ENCODE results near the gene TCOF1.
A peak's percentile ranks its signal among the peaks of the same experiment; 100 is the strongest.

TCOF1 gene

DNA sequence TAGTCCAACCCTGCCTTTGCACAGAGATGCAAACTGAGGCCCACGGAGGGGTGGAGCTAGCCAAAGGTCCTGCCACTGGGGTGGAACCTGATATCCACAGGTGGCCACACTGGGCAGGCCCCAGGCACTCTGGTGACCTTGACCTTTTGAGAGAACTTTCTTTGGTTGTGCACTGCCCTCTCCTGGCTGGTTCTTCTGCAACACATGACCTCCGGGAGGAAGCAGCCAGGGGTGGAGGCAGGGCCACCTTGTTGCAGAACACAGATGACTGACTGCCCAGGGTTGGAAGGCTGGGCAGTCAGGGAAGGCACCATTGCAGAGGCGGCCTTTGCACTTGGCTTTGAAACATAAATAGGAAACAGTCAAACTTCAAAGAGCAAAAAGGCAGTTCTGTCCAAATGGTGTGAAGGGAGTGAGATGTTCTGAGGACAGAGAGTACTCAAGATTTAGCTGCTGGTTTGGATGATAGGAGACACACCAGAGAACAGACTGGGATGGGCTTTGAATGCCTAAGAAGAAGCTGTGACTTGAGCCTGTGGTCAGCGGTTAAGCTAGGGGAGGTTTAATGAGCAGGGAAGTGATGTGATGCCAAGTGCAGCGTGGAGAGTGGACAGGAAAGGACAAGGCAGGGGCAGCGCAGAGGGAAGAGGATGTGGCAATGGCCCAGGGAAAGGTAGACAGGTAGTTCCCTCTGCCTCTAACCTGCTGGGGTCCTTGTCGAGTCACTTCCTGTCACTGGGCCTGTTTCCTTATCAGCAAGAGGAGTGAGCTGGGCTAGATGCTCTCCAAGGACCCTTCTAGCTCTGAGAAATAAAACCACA is 6.8 kb upstream of the TCOF1 start:
- DNase-seq, result peak; percentile 55

- DNase-seq, result no peak
Observed at GRCh38 chr5:150352244-150353031, 5.1 kb upstream of the TCOF1 start.

DNA sequence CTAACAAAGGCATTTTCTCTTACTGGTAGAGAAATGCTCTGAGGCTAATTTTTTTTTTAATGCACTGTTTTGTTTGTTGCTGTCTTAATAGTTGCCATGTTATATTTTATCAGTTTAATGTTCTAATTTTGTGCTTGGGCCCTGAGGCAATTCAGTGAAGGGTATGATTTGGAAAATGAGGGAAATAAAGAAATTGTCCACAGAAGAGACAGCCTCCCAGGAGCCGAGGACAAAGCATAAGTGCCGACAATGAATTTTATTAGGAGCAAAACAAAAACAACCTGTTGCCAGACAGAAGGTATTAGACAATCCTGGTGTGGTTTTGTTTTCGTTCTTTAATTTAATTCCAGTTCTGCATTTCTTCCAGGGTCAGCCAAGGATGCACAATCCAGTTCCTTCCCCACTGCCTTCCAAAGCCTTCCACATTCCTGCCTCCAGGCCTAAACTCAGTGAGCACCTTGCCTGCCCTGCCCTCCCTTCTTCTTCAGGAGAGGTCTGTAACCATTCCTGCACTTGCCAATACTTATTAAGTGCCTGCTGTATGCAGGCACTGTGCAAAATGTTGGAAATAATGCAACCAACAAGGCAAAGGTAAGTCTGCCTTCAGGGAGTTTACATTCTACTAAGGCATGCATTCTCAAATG is 4.3 kb upstream of the TCOF1 start:
- no peak for DNase-seq

DNA sequence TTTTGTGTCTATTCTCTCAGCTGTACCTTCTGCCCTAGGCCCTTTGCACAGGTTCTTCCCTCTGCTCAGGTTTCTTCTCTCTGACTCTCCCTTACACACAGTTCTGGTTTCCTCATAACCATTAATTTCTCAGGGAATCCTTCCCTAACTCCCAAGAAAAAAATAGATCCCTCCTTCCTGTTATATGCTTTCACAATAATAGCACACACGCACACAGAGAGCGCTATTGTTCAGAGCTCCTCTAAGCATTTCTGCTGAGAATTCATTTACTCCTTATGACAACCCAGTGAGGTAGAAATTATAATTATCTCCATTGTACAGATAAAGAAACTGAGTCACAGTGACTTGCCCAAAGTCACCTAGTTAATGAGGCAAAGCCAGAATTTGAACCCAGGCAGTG is 1.7 kb upstream of the TCOF1 start:
- no peak for DNase-seq

GRCh38 chr5:150356575-150357294 is 762 bp upstream of the TCOF1 start:
- DNase-seq, result no peak

DNA sequence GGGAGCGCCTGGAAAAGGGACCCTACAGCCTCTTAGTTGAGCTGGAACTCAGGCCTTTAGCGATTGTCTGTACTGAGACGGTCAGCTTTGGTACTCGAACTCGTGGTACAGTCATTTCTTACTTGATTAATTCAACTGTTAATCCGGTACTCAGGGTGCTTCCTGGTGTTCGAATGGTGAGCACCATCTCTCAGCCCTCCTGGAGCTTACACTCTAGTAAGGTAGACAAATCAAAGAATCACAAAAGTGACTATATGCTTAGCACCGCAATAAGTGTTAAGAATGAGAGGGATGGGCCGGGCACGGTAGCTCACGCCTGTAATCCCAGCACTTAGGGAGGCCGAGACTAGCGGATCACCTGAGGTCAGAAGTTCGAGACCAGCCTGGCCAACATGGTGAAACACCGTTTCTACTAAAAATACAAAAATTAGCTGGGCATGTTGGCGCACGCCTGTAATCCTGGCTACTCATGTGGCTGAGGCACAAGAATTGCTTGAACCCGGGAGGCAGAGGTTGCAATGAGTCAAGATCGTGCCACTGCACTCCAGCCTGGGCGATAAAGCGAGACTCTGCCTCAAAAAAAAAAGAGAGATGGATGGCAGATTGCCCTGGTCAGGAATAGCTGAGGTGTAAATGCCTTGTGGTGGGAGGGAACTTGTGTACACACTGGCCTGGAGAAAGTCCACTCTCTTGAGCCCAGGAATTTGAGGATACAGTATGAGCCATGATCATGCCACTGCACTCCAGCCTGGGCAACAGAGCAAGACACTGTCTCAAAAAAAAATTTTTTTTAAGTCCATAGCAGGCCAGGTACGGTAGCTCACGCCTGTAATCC is 981 bp downstream of the TCOF1 start:
- no peak for DNase-seq

DNA sequence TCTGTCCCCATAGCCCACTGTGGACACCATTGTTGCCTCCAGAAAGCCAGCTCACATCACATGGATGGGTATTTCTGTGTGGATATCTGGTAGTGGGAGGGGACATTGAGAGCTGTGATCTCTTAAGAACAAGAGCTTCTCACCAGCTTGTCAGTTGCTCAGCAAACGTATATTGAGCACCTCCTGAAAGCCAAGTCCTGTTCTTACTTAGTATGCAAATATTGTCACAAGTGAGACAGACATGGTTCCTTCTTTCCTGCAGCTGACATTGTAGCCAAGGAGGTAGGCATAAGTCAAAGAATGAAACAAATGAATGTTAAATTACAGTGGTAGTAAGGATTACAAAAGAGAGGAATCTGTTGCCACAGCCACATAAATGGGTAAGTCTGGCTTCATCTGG is 3.8 kb downstream of the TCOF1 start:
- DNase-seq, result no peak

- no peak for DNase-seq
Observed at GRCh38 chr5:150363185-150363584, 5.7 kb downstream of the TCOF1 start.

DNA sequence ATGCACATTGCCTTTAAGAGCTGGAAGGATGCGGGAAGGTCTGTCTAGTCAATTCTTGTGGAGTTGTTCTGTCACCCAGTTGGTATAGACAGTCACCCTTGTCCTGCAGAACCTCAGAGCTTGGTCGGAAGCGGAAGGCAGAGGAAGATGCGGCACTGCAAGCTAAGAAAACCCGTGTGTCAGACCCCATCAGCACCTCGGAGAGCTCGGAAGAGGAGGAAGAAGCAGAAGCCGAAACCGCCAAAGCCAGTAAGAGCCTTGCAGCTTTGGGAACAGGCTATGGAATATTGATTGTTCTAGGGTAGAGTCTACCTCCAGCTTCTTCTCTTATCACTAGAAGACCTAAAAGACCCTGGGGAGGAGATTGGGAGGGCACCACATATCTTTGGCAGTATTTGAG is 6.5 kb downstream of the TCOF1 start:
- no peak for DNase-seq

DNA sequence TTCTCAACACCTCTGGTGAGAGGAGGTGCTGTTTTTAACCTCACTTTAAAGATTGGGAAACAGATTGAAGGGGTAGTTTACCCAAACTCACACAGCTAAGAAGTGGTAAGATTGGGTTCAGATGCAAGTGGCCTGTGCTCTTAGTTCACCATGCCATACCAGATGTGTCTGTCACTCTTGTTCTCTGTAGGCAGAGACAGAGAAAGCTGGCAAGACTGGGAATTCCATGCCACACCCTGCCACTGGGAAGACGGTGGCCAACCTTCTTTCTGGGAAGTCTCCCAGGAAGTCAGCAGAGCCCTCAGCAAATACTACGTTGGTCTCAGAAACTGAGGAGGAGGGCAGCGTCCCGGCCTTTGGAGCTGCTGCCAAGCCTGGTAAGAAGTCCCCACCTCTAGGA is 11.0 kb downstream of the TCOF1 start:
- no peak for DNase-seq

- no peak for DNase-seq
Observed at GRCh38 chr5:150372639-150373038, 15.1 kb downstream of the TCOF1 start.

GRCh38 chr5:150374651-150375050 is 17.2 kb downstream of the TCOF1 start:
- DNase-seq, result no peak

GRCh38 chr5:150376799-150377771 is 19.6 kb downstream of the TCOF1 start:
- no peak for DNase-seq

GRCh38 chr5:150377964-150378694 is 20.6 kb downstream of the TCOF1 start:
- no peak for DNase-seq

DNA sequence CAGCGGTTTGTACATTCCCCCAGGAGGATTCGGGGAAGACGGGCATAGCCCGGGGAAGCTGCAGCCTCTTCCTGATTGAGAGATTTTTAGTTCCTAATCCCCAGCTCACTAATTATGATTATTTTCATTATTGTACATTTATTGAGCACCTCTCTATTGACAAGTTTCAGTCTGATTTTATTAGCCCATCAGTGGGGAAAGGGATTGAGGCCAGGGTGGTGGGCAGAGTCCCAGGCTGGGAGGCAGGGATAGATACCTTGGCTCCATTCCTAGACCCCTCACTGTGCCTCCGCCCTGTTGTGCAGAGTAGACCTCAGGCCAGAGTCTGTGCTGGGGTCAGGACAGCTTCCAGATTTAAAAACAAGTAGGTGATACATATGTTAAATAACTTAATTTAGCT is 27.2 kb downstream of the TCOF1 start:
- no peak for DNase-seq

GRCh38 chr5:150386024-150386855 is 28.7 kb downstream of the TCOF1 start:
- DNase-seq, result no peak

GRCh38 chr5:150389531-150390266 is 32.2 kb downstream of the TCOF1 start:
- DNase-seq, result no peak

- no peak for DNase-seq
Observed at GRCh38 chr5:150391064-150391834, 33.8 kb downstream of the TCOF1 start.
